CD4-positive, alpha-beta T cell treated with Interleukin-6 for 4 hours (primary cell): Measurements from ENCODE around the gene TNFSF12.

Experiments used
- DNase-seq: peaks from one replicate; pipeline ENCODE4 v3.0.0-alpha.2; 2020; ENCODE audit warnings: mixed read lengths

Gene TNFSF12

GRCh38 chr17:7544911-7545310, 3.9 kb upstream of the TNFSF12 start:
- DNase-seq, result no peak

- DNase-seq, result peak; percentile 58
These were observed 670 bp downstream of the TNFSF12 start for GRCh38 chr17:7549401-7550055.

GRCh38 chr17:7550344-7550743, 1.5 kb downstream of the TNFSF12 start:
- no peak for DNase-seq

GRCh38 chr17:7551396-7551795, 2.5 kb downstream of the TNFSF12 start:
- DNase-seq, result no peak

GRCh38 chr17:7552621-7553051, 3.8 kb downstream of the TNFSF12 start:
- DNase-seq, result peak; percentile 53

GRCh38 chr17:7553356-7553755, 4.5 kb downstream of the TNFSF12 start:
- DNase-seq, result no peak

- DNase-seq, result no peak
These were observed 6.6 kb downstream of the TNFSF12 start for GRCh38 chr17:7555320-7555948.

- DNase-seq, result no peak
These were observed 7.8 kb downstream of the TNFSF12 start for GRCh38 chr17:7556627-7557026.

- no peak for DNase-seq
These were observed 8.4 kb downstream of the TNFSF12 start for GRCh38 chr17:7557147-7557764.

- DNase-seq, result peak; percentile 23
These were observed 9.1 kb downstream of the TNFSF12 start for GRCh38 chr17:7557775-7558543.

GRCh38 chr17:7558544-7559319, 9.9 kb downstream of the TNFSF12 start, which contains the start of gene TNFSF13:
Gene TNFSF13 (plus strand): TSS chr17:7558750. CDS start chr17:7559040, 290 bp downstream.
- DNase-seq, result no peak

GRCh38 chr17:7559320-7560171, 10.7 kb downstream of the TNFSF12 start:
- DNase-seq, result no peak

GRCh38 chr17:7560172-7561027, 11.5 kb downstream of the TNFSF12 start:
- DNase-seq, result peak; percentile 61

GRCh38 chr17:7561028-7561575, 12.2 kb downstream of the TNFSF12 start:
- peak; percentile 83 for DNase-seq

GRCh38 chr17:7561589-7562207, 12.8 kb downstream of the TNFSF12 start, which contains the start of gene SENP3:
Gene SENP3 (plus strand): TSS chr17:7561919. CDS start chr17:7563077, 1,158 bp downstream.
- DNase-seq, result peak; percentile 92

GRCh38 chr17:7562208-7562605, 13.3 kb downstream of the TNFSF12 start:
- no peak for DNase-seq

- no peak for DNase-seq
These were observed 14.4 kb downstream of the TNFSF12 start for GRCh38 chr17:7563115-7563869.

- DNase-seq, result no peak
These were observed 20.7 kb downstream of the TNFSF12 start for GRCh38 chr17:7569571-7569970.

GRCh38 chr17:7570351-7570750, 21.5 kb downstream of the TNFSF12 start:
- no peak for DNase-seq
